WI38 (cell line): Measurements from ENCODE around the gene INHBA.

Experiments used
- H3K4me3 ChIP-seq: 2 replicates; pipeline ENCODE4 v1.5.1; 2011; ENCODE audit warnings: low read depth, mild to moderate bottlenecking, control low read depth, low read length
- CTCF ChIP-seq: IDR thresholded peaks from 2 replicates; pipeline ENCODE4 v1.5.1; 2012; ENCODE audit warnings: low read depth, mild to moderate bottlenecking, control low read depth, low read length

Gene INHBA

GRCh38 chr7:41640487-41640886 is 62.4 kb downstream of the INHBA start:
- TF ChIP-seq CTCF: no peak
- no peak overlapping the region for H3K4me3 ChIP-seq

- TF ChIP-seq CTCF: no peak
- no peak overlapping the region for H3K4me3 ChIP-seq
Measured at GRCh38 chr7:41637049-41637448, 65.8 kb downstream of the INHBA start.
